ENCODE results near the gene NAT14.

DNA sequence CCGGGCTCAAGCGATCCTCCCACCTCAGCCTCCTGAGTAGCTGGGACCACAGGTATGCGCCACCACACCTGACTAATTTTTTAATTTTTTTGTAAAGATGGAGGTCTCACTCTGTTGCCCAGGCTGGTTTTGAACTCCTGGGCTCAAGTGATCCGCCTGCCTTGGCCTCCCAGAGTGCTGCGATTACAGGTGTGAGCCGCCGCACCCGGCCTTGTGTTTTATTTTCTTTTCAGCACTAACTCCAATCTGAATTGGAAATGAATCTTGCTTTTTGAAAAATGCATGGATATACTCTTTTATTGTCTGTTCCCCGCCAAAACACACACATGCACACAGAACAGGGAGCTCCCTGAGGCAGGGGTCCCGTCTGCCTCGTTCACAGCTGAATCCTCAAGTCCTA is 22.3 kb upstream of the NAT14 start:
- TF ChIP-seq RAD21 (IDR thresholded peaks at IDR 0.05; ENCODE audit: low read depth) = no peak
- TF ChIP-seq CEBPB (IDR thresholded peaks at IDR 0.05) = no peak
- no peak for TF ChIP-seq EP300 (IDR thresholded peaks at IDR 0.05; ENCODE audit: borderline replicate concordance)

Data from Ishikawa (cell line).